IMR-90 (cell line): ENCODE data around the gene CPB1. TPM values are rescaled to one million over a fixed set of nuclear protein-coding genes. Genes with fewer than 3 reads are reported as not detected.

Source experiments
- ATAC-seq: fragments of 200-7000 bp; cut with Tn5 transposase; 2 replicates; pipeline ENCODE4 v1.9.1; 2020; ENCODE audit warnings: low read depth, mild to moderate bottlenecking, moderate library complexity
- BruUV-seq: library from RNA; stranded (reverse); fragments of 400-500 nt; replicated peaks from 2 replicates; lab custom pipeline; 2021; lab: Mats Ljungman, UMichigan
- CTCF ChIA-PET: fragments of 300-600 bp; formaldehyde crosslinking; extraction: SDS; loops from one replicate; lab custom pipeline; 2021; ENCODE audit warnings: antibody characterized with exemption; lab: Yijun Ruan, JAX
- POLR2A ChIA-PET: fragments of 300-600 bp; sonication (Branson Sonifier 250); formaldehyde crosslinking; loops from one replicate; lab custom pipeline; 2022; ENCODE audit warnings: antibody characterized with exemption; ENCODE audit not compliant: unreplicated experiment; lab: Charles Lee
- DNase-seq: peaks from one replicate; pipeline ENCODE4 v3.0.0; 2013
- H2AFZ ChIP-seq: replicated peaks from 2 replicates; pipeline ENCODE3; 2013; ENCODE audit warnings: low read length, mild to moderate bottlenecking; ENCODE audit not compliant: poor library complexity
- H2AK5ac ChIP-seq: 2 replicates; pipeline ENCODE4 v1.6.1; 2013; ENCODE audit warnings: low read depth, low read length, inconsistent platforms
- H2AK9ac ChIP-seq: replicated peaks from 2 replicates; pipeline ENCODE3; 2013; ENCODE audit warnings: mild to moderate bottlenecking, low read depth, low read length, moderate library complexity; ENCODE audit not compliant: poor library complexity
- H2BK120ac ChIP-seq: 2 replicates; pipeline ENCODE4 v1.6.1; 2013; ENCODE audit warnings: low read depth, low read length, inconsistent platforms
- H2BK15ac ChIP-seq: 3 replicates; pipeline ENCODE4 v1.6.1; 2013; ENCODE audit warnings: low read depth, low read length, inconsistent platforms
- H2BK20ac ChIP-seq: 2 replicates; pipeline ENCODE4 v1.6.1; 2013; ENCODE audit warnings: low read depth, mild to moderate bottlenecking, inconsistent platforms, low read length, moderate library complexity
- H2BK5ac ChIP-seq: 2 replicates; pipeline ENCODE4 v1.6.1; 2013; ENCODE audit warnings: mild to moderate bottlenecking, low read depth, low read length, inconsistent platforms; ENCODE audit not compliant: poor library complexity, severe bottlenecking
- H3K14ac ChIP-seq: replicated peaks from 2 replicates; pipeline ENCODE4 v1.6.1; 2013; ENCODE audit warnings: low read depth, low read length, inconsistent platforms
- H3K18ac ChIP-seq: 2 replicates; pipeline ENCODE4 v1.6.1; 2013; ENCODE audit warnings: low read depth, low read length, control low read depth
- H3K23ac ChIP-seq: 2 replicates; pipeline ENCODE4 v1.6.1; 2013; ENCODE audit warnings: low read depth, low read length, inconsistent platforms
- H3K27ac ChIP-seq: 2 replicates; pipeline ENCODE4 v1.5.1; 2013; ENCODE audit warnings: mild to moderate bottlenecking, control low read depth, low read length; ENCODE audit not compliant: insufficient read depth
- H3K27me3 ChIP-seq: 2 replicates; pipeline ENCODE4 v1.6.1; 2013; ENCODE audit warnings: low read length; ENCODE audit not compliant: control insufficient read depth, insufficient read depth
- H3K36me3 ChIP-seq: 2 replicates; pipeline ENCODE4 v1.6.1; 2013; ENCODE audit warnings: low read length, mixed read lengths; ENCODE audit not compliant: control insufficient read depth, insufficient read depth
- H3K4ac ChIP-seq: 2 replicates; pipeline ENCODE4 v1.6.1; 2013; ENCODE audit warnings: low read depth, low read length, inconsistent platforms
- H3K4me1 ChIP-seq: 2 replicates; pipeline ENCODE4 v1.6.1; 2013; ENCODE audit warnings: low read length, mixed read lengths; ENCODE audit not compliant: control insufficient read depth, insufficient read depth
- H3K4me2 ChIP-seq: 2 replicates; pipeline ENCODE4 v1.6.1; 2013; ENCODE audit warnings: low read depth, mild to moderate bottlenecking, control low read depth, low read length, moderate library complexity
- H3K4me3 ChIP-seq: 2 replicates; pipeline ENCODE4 v1.5.1; 2013; ENCODE audit warnings: low read depth, mild to moderate bottlenecking, control low read depth, low read length, moderate library complexity; ENCODE audit not compliant: insufficient read depth
- H3K56ac ChIP-seq: 2 replicates; pipeline ENCODE4 v1.6.1; 2013; ENCODE audit warnings: low read length, inconsistent platforms; ENCODE audit not compliant: insufficient read depth; ENCODE audit errors: extremely low read depth
- H3K79me1 ChIP-seq, 2 experiments: 2 replicates each; pipeline ENCODE4 v1.6.1; 2013; ENCODE audit warnings: low read length in 2 of 2, inconsistent platforms in 1 of 2, low read depth in 1 of 2
- H3K9ac ChIP-seq: 2 replicates; pipeline ENCODE4 v1.6.1; 2013; ENCODE audit warnings: low read depth, low read length, control low read depth
- H3K9me1 ChIP-seq: 2 replicates; pipeline ENCODE4 v1.6.1; 2013; ENCODE audit warnings: low read length, inconsistent platforms; ENCODE audit not compliant: insufficient read depth
- H3K9me3 ChIP-seq: 2 replicates; pipeline ENCODE4 v1.6.1; 2013; ENCODE audit warnings: low read length; ENCODE audit not compliant: control insufficient read depth, insufficient read depth
- H4K20me1 ChIP-seq: 2 replicates; pipeline ENCODE4 v1.6.1; 2013; ENCODE audit warnings: low read length, inconsistent platforms; ENCODE audit not compliant: insufficient read depth
- H4K5ac ChIP-seq: 2 replicates; pipeline ENCODE4 v1.6.1; 2013; ENCODE audit warnings: mild to moderate bottlenecking, low read depth, low read length, control low read depth
- H4K8ac ChIP-seq, 2 experiments: 2 replicates each; pipeline ENCODE4 v1.6.1; 2013; ENCODE audit warnings: low read depth in 2 of 2, low read length in 2 of 2, control low read depth in 1 of 2, inconsistent platforms in 1 of 2
- H4K91ac ChIP-seq: 2 replicates; pipeline ENCODE4 v1.6.1; 2013; ENCODE audit warnings: low read depth, low read length, inconsistent platforms; ENCODE audit not compliant: insufficient read depth
- MAFK ChIP-seq: IDR thresholded peaks from 2 replicates; pipeline ENCODE4 v1.6.1; 2012; ENCODE audit warnings: low read depth, low read length, improper control_type of control experiment
- RCOR1 ChIP-seq: IDR thresholded peaks from 2 replicates; pipeline ENCODE4 v1.6.1; 2012; ENCODE audit warnings: mild to moderate bottlenecking, low read length, improper control_type of control experiment; ENCODE audit not compliant: insufficient replicate concordance
- dilution Hi-C: fragments of 300-500 bp; cut with HindIII; formaldehyde crosslinking; loops from one replicate; pipeline ENCODE4 v1.14.3; 2018; ENCODE audit warnings: low sequenced_read_pairs; ENCODE audit not compliant: unreplicated experiment
- in situ Hi-C: fragments of 300-500 bp; cut with MboI; formaldehyde crosslinking; loops from 3 replicates; pipeline ENCODE4 v1.14.3; 2019; ENCODE audit warnings: low sequenced_read_pairs, inconsistent platforms, mixed read lengths
- intact Hi-C: fragments of 100-400 bp; cut with micrococcal nuclease; formaldehyde crosslinking; loops from 2 replicates; pipeline ENCODE4 v1.10.0; 2022
- polyA plus RNA-seq, 3 experiments: library from polyadenylated mRNA; depleted of rRNA; stranded (reverse); fragments of >200 nt; gene quantifications; 2 replicates each; pipeline ENCODE4 v1.2.3, GENCODE V29; 2012; ENCODE audit warnings: low replicate concordance in 1 of 3
- total RNA-seq: library from RNA; depleted of rRNA; stranded (reverse); fragments of >200 nt; gene quantifications from 2 replicates; pipeline ENCODE4 v1.2.3, GENCODE V29; 2012
- TF ChIP-seq, protein P1 (sequence below): fragments of 150-350 bp; IDR thresholded peaks from 2 replicates; pipeline ENCODE4 v1.6.1; 2017; ENCODE audit warnings: mild to moderate bottlenecking, antibody characterized with exemption, low read length, low read depth

Gene CPB1
- total and polyA plus RNA-seq, 2 of the 4 experiments (the other 2 are of a cell fraction), result not detected

- no peak overlapping the region for H2AFZ ChIP-seq
- ATAC-seq (no peak), DNase-seq (no peak)
Measured at GRCh38 chr3:148879256-148879655, 51.6 kb downstream of the CPB1 start.

More at GRCh38 chr3:148879256-148879655, 51.6 kb downstream of the CPB1 start:
- Histone ChIP-seq H3K4me3 (no peak overlapping the region), H3K4me2 (no peak overlapping the region), H3K27ac (no peak overlapping the region), H3K14ac (no peak overlapping the region), H3K36me3 (no peaks in the 10 kb centered on the region), H3K56ac (no peak overlapping the region), H4K91ac (no peak overlapping the region), H2BK5ac (no peak overlapping the region), H3K9ac (no peak overlapping the region), H4K20me1 (no peaks in the 10 kb centered on the region), H2BK15ac (no peak overlapping the region), H3K4me1 (peaks cover 1% of the 10 kb centered on the region), H3K9me1 (0 out of 2 replicates have a peak, but pooled peaks cover 3% of the 10 kb centered on the region), H3K9me3 (no peaks in the 10 kb centered on the region), H3K79me1 (no peaks in the 10 kb centered on the region), H2AK5ac (no peak overlapping the region), H2BK120ac (no peak overlapping the region), H4K5ac (no peak overlapping the region), H2AK9ac (no peak overlapping the region), H2BK20ac (no peak overlapping the region), H3K23ac (no peak overlapping the region), H3K18ac (no peak overlapping the region), H3K4ac (no peak overlapping the region), H3K27me3 (no peaks in the 10 kb centered on the region), H4K8ac (no peak overlapping the region)
- intact Hi-C loops (no loop called here), dilution Hi-C loops (no loop called here), in situ Hi-C loops (no loop called here)
- ChIA-PET POLR2A (no interaction called here), CTCF (no interaction called here)
- BruUV-seq, result no TSS peak
- TF ChIP-seq, protein P1, sequence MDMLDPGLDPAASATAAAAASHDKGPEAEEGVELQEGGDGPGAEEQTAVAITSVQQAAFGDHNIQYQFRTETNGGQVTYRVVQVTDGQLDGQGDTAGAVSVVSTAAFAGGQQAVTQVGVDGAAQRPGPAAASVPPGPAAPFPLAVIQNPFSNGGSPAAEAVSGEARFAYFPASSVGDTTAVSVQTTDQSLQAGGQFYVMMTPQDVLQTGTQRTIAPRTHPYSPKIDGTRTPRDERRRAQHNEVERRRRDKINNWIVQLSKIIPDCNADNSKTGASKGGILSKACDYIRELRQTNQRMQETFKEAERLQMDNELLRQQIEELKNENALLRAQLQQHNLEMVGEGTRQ, result no peak
- no peak for TF ChIP-seq RCOR1
- no peak for TF ChIP-seq MAFK
